ENCODE data around the gene KCNH4. TPM values are rescaled to one million over a fixed set of nuclear protein-coding genes. Genes with fewer than 3 reads are reported as not detected.
"Not testable (repeated sequence)": the region's sequence is repeated elsewhere in the genome, so short reads cannot be mapped to it uniquely, and the experiment has no call there.

Gene KCNH4
- total RNA-seq, 2 donors from 2014 or later, result 0.26 to 0.39 TPM

DNA sequence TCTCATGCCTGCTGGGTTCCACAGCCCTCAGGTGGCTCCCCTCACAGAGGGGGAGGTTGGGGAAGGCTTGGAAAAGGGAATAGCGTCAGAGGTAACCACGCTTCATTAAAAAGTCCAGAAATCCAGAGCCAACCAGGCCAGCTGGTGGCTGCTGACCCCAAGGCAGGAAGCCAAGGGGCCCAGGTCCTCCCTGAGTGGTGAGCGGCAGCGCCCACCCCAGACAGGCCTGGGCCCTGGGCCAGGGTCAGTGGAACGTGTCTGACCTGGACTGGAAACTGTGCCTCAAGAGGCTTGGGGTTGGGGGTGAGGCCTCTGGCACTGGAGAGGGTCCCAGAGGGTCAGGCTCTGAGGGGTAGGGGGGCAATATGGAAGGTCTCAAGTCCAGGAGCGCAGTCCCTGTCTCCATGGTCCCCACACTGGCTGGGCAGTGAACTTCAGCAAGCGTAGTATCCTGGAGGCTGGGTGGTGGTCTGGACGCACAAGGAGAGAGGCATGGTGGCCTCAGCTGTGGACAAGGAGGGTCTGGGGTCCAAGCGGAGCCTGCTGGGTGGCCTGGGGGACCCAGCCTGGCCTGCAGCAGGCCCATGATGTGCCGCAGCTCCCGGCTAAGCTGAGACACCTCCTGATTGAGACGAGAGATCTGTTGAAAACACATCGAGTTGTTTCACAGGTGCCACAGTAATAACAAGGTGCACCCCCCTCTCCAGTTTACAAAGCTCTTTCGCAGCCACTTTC is 21.0 kb downstream of the KCNH4 start:
- Mint-ChIP-seq H3K27ac (no peak overlapping the region), H3K27me3 (ENCODE audit: low read depth) (no peaks in the 10 kb centered on the region), H3K36me3 (ENCODE audit: insufficient read depth in 2 of 2) (no peaks in the 10 kb centered on the region), H3K9me3 (no peaks in the 10 kb centered on the region), H3K4me1 (ENCODE audit: low read depth) (peaks cover 14% of the 10 kb centered on the region), H3K4me3 (no peak overlapping the region)
- no peak for DNase-seq
- ATAC-seq (replicated peaks in 1 of 2), result no peak

DNA sequence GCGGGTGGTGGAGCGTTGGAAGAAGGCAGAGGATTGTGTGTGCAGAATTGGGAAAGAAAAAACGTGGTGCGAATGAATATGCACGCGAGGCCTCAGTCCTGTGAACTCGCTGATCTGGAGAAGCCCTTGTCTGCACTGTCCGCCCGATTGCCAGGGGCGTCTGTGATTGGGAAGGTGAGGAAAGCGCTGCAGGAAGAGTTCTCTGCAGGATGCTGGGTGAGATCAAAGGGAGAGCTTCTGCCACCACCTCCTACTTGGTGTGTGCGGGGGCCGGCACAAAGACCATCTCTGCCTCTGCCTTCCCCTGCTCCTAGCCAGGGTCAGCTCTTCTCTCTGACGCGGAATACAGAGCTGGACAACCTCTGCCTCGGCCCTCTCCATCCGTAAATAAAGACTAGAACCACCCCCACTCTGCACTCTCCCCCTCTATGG is 25.3 kb downstream of the KCNH4 start:
- Mint-ChIP-seq H3K4me1 (ENCODE audit: low read depth) (peaks cover 43% of the 10 kb centered on the region), H3K4me3 (peak overlapping the region; percentile 91), H3K36me3 (ENCODE audit: insufficient read depth in 2 of 2) (peaks cover 4 to 5% of the 10 kb centered on the region in 2 donors), H3K27ac (peak overlapping the region; percentile 72), H3K9me3 (no peaks in the 10 kb centered on the region), H3K27me3 (ENCODE audit: low read depth) (no peaks in the 10 kb centered on the region)
- no peak for DNase-seq
- ATAC-seq (replicated peaks in 1 of 2), result no peak

DNA sequence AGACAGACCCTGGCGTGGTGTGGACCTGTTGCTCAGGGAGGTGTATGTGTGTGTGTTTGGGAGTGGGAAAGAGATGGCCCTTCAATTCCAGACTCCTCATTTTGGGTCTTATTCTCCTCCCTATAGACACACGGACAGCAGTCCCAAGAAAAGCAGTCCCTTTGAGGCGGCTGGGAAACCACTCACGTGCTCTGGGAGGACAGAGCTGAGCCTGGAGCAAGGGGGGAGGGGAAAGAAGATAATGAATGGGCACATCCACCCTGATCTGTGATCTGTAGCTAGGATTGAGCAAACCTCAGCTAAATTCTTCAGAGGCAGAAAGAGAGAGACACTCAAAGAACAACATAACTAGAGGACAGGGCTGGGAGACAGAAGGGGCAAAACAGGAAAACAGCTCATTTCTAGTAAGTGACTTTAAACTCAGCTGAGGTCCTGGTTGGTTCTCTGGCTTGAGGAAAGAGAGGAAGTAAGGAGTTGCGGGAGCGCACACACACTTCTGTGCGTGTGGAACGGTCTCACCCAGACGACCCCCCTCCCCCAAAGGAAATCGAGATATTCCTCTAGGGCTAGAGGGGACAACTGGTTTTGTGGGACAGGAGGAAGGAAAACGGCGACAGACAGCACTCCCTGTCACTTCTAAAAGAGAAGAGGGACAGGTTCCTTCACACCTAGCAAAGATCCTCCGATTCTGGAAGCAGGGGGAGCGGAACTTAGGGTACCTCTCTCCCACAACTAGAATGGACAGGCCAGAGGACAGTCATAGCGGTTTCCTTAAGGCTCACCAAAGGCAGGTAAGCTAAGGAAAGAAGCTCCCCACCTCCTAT is 26.8 kb downstream of the KCNH4 start:
- Mint-ChIP-seq H3K27me3 (ENCODE audit: low read depth) (no peaks in the 10 kb centered on the region), H3K4me1 (ENCODE audit: low read depth) (peaks cover 43% of the 10 kb centered on the region), H3K36me3 (ENCODE audit: insufficient read depth in 2 of 2) (peaks cover 4 to 5% of the 10 kb centered on the region in 2 donors), H3K4me3 (peak overlapping the region; percentile 91), H3K9me3 (no peaks in the 10 kb centered on the region), H3K27ac (peak overlapping the region; percentile 91)
- DNase-seq (no peak), ATAC-seq (replicated peaks in 1 of 2) (no peak)

DNA sequence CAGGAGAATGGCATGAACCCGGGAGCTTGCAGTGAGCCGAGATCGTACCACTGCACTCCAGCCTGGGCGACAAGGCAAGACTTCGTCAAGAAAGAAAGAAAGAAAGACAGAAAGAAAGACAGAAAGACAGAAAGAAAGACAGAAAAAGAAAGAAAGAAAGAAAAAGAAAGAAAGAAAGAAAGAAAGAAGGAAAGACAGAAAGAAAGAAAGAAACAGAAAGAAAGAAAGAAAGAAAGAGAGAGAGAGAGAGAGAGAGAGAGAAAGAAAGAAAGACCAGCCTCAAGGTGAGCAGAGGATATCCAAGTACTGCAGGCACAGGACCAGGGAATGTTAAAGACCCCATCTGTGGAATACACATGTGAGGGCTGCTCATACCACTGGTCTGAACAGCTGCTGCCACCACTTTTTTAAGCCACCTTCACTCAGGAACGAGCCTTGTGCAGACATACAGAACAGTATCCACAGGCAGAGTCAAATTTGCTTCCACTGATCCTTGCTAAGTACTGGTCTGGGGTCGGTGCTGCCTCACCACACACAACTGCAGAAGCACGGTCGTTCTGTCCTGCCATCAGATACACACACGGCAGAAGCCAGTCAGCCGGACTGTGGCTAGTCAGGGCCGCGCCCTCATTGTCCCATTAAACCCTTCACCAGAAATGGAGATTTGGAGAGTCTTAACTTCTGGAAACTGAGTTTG is 33.9 kb downstream of the KCNH4 start:
- no peaks in the 10 kb centered on the region for H3K27me3 Mint-ChIP-seq (ENCODE audit: low read depth)
- DNase-seq (no peak), ATAC-seq (replicated peaks in 1 of 2) (no peak)
- no peak overlapping the region for H3K4me3 Mint-ChIP-seq
- H3K27ac Mint-ChIP-seq, result peak overlapping the region; percentile 89
- H3K36me3 Mint-ChIP-seq (ENCODE audit: insufficient read depth in 2 of 2), result peaks cover 3 to 6% of the 10 kb centered on the region in 2 donors
- no peaks in the 10 kb centered on the region for H3K9me3 Mint-ChIP-seq
- H3K4me1 Mint-ChIP-seq (ENCODE audit: low read depth), result peaks cover 26% of the 10 kb centered on the region

DNA sequence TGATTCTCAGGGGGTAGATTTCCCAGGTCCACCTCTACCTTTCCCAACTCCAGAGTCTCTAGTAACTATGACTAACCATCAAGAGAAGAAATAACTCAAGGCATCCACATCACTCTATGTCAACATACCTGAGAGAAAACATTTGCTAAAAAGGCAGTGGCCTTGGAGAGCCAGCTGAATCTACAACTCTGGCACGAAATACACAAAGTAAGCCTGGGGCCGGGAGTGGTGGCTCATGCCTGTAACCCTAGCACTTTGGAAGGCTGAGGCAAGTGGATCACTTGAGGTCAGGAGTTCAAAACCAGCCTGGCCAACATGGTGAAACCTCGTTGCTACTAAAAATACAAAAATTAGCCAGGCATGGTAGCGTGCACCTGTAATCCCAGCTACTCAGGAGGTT is 37.8 kb downstream of the KCNH4 start:
- H3K4me1 Mint-ChIP-seq (ENCODE audit: low read depth), result peaks cover 23% of the 10 kb centered on the region
- H3K27ac Mint-ChIP-seq; DNase-seq; H3K9me3 Mint-ChIP-seq; H3K36me3 Mint-ChIP-seq (ENCODE audit: insufficient read depth in 2 of 2); H3K4me3 Mint-ChIP-seq; ATAC-seq (replicated peaks in 1 of 2); H3K27me3 Mint-ChIP-seq (ENCODE audit: low read depth): not testable (repeated sequence)

DNA sequence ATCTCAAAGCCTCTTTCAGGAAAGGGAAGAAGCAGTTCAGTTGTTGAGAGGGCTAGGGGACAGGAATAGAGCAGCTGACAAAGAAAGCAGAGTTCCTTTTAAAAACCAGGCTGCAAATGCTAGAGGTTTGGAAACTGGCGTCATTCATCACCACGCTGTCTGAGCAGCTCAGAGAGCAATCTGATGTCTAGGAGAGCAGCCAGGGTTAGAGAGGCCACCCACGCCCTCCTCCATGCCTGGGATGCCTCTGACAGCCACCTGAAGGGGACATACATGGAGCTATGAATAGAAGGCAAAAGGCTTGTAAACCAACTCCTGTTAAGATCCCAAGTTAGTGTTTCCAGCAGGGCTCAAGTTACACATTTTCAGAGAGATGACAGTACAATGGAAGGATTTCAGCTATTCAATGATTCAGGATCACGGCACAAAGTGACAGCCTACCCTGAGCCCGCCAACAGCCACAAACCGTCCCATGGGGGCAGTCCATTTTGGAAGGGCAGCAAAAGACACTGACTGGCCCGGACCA is 38.5 kb downstream of the KCNH4 start:
- H3K9me3 Mint-ChIP-seq, result no peaks in the 10 kb centered on the region
- no peak overlapping the region for H3K4me3 Mint-ChIP-seq
- H3K27me3 Mint-ChIP-seq (ENCODE audit: low read depth), result no peaks in the 10 kb centered on the region
- peaks cover 28% of the 10 kb centered on the region for H3K4me1 Mint-ChIP-seq (ENCODE audit: low read depth)
- peaks cover 3 to 4% of the 10 kb centered on the region in 2 donors for H3K36me3 Mint-ChIP-seq (ENCODE audit: insufficient read depth in 2 of 2)
- H3K27ac Mint-ChIP-seq, result no peak overlapping the region
- DNase-seq (no peak), ATAC-seq (replicated peaks in 1 of 2) (no peak)

DNA sequence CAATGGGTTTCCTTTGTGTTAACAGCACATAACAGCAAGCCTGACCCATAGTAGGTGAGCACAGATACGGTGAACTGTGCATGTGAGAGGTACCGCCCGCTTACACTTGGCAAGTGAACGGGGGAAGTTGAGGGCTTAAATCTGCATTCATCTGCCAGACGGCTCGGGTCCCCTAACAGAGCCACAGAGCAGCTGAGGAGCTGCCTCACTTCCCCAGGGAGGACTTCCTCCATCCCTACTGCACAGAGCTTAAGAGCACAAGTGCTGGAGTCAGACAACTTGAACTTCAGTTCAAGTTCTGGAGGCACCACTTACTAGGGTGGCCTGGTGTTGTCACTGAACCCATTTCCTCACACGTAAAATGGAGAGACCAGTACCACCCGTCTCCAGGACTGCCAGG is 39.6 kb downstream of the KCNH4 start:
- Mint-ChIP-seq H3K36me3 (ENCODE audit: insufficient read depth in 2 of 2) (peaks cover 0 to 6% of the 10 kb centered on the region in 2 donors), H3K4me3 (no peak overlapping the region), H3K9me3 (no peaks in the 10 kb centered on the region), H3K4me1 (ENCODE audit: low read depth) (peaks cover 33% of the 10 kb centered on the region), H3K27ac (no peak overlapping the region), H3K27me3 (ENCODE audit: low read depth) (no peaks in the 10 kb centered on the region)
- ATAC-seq (replicated peaks in 1 of 2) (no peak), DNase-seq (no peak)

DNA sequence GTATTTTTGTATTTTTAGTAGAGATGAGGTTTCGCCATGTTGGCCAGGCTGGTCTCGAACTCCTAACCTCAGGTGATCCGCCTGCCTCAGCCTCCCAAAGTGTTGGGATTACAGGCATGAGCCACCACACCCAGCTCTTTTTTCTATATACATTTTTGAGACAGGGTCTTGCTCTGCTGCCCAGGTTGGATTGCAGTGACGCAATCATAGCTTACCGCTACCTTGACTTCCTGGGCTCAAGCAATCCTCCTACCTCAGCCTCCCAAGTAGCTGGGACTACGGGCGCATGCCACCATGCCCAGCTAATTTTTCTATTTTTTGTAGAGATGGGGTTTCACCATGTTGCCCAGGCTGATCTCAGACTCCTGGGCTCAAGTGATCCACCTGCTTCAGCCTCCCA is 40.3 kb downstream of the KCNH4 start:
- H3K9me3 Mint-ChIP-seq; DNase-seq; H3K36me3 Mint-ChIP-seq (ENCODE audit: insufficient read depth in 2 of 2); H3K4me3 Mint-ChIP-seq; H3K27ac Mint-ChIP-seq; H3K27me3 Mint-ChIP-seq (ENCODE audit: low read depth); ATAC-seq (replicated peaks in 1 of 2): not testable (repeated sequence)
- peaks cover 40% of the 10 kb centered on the region for H3K4me1 Mint-ChIP-seq (ENCODE audit: low read depth)

DNA sequence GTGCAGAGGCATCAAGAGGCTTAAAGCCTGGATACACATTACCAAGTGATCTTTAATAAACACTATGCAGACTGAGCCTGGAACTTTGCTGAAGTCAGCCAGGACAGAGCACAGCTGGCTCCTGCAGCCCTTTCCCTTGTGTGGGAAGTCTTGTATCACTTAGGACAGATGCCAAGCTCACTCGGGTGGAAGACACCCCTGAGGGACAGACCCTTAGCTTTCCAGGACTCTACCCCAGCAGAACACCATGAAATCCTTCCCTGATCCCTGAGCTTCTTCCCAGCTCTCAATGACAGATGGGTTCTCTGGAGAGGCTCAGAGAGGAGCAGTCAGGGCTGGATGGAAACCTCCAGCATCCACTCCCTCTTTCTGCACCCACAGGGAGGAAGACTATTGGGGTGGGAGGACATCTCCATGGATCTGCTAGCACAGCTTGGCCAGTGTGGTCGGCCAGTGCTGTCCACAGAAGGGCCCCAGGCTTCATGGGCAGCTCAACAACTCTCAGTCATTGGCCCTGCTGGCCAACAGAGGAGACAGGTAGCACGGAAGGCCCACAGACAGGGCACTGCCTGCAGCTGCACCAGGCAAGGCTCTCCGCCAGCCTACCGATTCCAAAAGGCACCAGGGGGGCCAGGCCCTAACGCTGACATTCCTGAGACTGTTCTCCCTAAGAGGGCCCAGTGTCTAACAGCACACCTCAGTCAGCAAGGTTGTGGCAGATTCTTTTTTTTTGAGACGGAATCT is 42.0 kb downstream of the KCNH4 start:
- Mint-ChIP-seq H3K36me3 (ENCODE audit: insufficient read depth in 2 of 2) (peaks cover 1 to 6% of the 10 kb centered on the region in 2 donors), H3K27ac (no peak overlapping the region), H3K27me3 (ENCODE audit: low read depth) (no peaks in the 10 kb centered on the region), H3K4me1 (ENCODE audit: low read depth) (peaks cover 48% of the 10 kb centered on the region), H3K9me3 (no peaks in the 10 kb centered on the region), H3K4me3 (no peak overlapping the region)
- no peak for DNase-seq
- no peak for ATAC-seq (replicated peaks in 1 of 2)

DNA sequence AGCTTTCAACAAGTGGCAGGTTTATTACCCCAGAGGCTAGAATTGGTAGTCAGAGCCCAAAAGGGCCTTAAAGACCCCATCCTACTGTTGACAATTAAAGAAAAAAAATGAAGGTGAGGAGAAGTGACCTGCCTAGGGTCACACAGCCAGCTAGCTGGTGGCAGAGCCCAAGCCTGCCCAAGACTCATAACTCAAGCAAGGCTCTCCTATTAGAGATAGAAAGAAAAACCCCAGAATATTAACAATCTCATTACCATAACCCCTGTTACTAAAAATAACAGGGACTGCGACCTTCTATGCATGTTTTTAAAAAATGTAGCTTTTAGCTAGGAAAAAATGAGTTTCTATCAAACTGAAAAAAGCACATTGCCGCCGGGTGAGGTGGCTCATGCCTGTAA is 44.3 kb downstream of the KCNH4 start:
- peaks cover 1 to 8% of the 10 kb centered on the region in 2 donors for H3K36me3 Mint-ChIP-seq (ENCODE audit: insufficient read depth in 2 of 2)
- no peaks in the 10 kb centered on the region for H3K9me3 Mint-ChIP-seq
- DNase-seq (no peak), ATAC-seq (replicated peaks in 1 of 2) (no peak)
- H3K27ac Mint-ChIP-seq, result peak overlapping the region; percentile 33
- no peaks in the 10 kb centered on the region for H3K27me3 Mint-ChIP-seq (ENCODE audit: low read depth)
- no peak overlapping the region for H3K4me3 Mint-ChIP-seq
- H3K4me1 Mint-ChIP-seq (ENCODE audit: low read depth), result peaks cover 57% of the 10 kb centered on the region

DNA sequence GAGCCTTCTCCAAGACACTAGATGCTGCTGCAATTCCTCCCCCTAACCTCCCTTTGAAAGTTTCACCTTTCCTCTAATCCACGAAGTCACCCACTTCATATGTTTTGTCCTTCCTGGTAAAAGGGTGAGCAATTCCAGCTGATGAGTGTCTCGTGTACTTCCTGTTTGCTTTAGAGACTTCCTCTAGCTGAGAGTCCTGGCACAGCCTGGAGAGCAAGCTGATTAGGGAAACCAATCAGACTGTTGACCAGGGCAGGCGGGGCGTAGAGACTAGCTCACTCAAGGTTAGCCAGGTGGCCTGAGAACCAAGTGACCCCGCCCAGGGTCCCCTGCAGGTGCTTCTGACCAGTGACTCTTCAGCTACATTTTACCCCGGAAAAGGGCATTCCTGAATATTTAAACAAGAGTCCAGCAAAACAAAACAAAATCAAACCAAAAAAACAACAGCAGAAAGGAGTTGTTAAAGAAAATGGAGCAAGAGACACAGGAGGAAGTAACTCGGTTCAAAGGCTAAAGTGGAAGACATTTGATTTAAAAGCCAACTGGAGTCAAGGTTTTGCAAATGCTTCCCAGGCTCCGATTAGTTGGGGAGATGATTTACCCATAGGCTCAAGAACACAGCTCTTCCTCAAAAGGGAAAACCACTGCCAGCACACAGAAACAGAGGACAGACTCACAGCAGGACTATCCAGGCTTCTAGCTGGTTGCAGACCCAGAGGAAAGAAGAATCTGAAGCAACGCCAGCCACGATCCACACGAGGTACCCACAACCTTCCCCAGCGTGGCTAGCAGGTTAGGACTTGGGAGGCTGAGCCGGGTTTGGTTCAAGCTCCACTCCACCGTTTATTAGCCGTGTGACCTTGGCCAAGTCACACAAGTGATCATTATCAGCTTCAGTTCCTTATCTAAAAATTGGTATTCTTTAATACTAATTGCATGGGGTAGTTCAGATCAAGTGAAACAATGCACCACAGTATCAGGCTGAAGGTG is 45.0 kb downstream of the KCNH4 start:
- peaks cover 1 to 9% of the 10 kb centered on the region in 2 donors for H3K36me3 Mint-ChIP-seq (ENCODE audit: insufficient read depth in 2 of 2)

More for the DNA sequence above, 45.0 kb downstream of the KCNH4 start:
- Mint-ChIP-seq H3K4me1 (ENCODE audit: low read depth) (peaks cover 57% of the 10 kb centered on the region), H3K9me3 (no peaks in the 10 kb centered on the region), H3K27ac (peak overlapping the region; percentile 97), H3K27me3 (ENCODE audit: low read depth) (no peaks in the 10 kb centered on the region), H3K4me3 (peak overlapping the region in 1 of 2 donors; percentile 45)
- ATAC-seq (replicated peaks in 1 of 2) (no peak), DNase-seq (no peak)

All from activated T-cell treated with anti-CD3 and anti-CD28 coated beads, Interleukin-2, amount 50 U/mL, for 72 hours (primary cell).